ENCODE results near the gene ABCA6.

GRCh38 chr17:69064001-69064400, 77.7 kb downstream of the ABCA6 start:
- TF ChIP-seq ZNF263 (CRISPR knock-in tag; IDR thresholded peaks at IDR 0.05), result no peak
- no peak for TF ChIP-seq HDAC6 (IDR thresholded peaks at IDR 0.05; ENCODE audit: low read depth, low read length)
- no peak for TF ChIP-seq LCORL (IDR thresholded peaks at IDR 0.05)
- no peak for TF ChIP-seq LCORL (CRISPR knock-in tag; IDR thresholded peaks at IDR 0.05)
- TF ChIP-seq ZNF576 (CRISPR knock-in tag; IDR thresholded peaks at IDR 0.05), result no peak
- TF ChIP-seq GABPB1 (CRISPR knock-in tag; IDR thresholded peaks at IDR 0.05), result no peak
- no peak for TF ChIP-seq ZNF780A (CRISPR knock-in tag; IDR thresholded peaks at IDR 0.05)
- TF ChIP-seq ZNF10 (CRISPR knock-in tag; IDR thresholded peaks at IDR 0.05; ENCODE audit: borderline replicate concordance, low read depth), result no peak

All from HepG2 (cell line).